Sigmoid colon (tissue), 3 donors: ENCODE results near the gene RBFOX2.

Experiments
- CTCF ChIP-seq, 4 experiments: fragments of 450-650 bp in 3 of 4; fragments of 200-600 bp in 1 of 4; IDR thresholded peaks; one replicate each; pipeline ENCODE4 v1.5.1; 2016 to 2019; ENCODE audit warnings: antibody characterized with exemption in 4 of 4, mild to moderate bottlenecking in 3 of 4, moderate library complexity in 2 of 4
- POLR2A ChIP-seq, 2 donors: fragments of 450-650 bp; IDR thresholded peaks; one replicate each; pipeline ENCODE4 v1.6.1; 2016; ENCODE audit warnings: antibody characterized with exemption in 2 of 2, mild to moderate bottlenecking in 2 of 2, moderate library complexity in 2 of 2

DNA sequence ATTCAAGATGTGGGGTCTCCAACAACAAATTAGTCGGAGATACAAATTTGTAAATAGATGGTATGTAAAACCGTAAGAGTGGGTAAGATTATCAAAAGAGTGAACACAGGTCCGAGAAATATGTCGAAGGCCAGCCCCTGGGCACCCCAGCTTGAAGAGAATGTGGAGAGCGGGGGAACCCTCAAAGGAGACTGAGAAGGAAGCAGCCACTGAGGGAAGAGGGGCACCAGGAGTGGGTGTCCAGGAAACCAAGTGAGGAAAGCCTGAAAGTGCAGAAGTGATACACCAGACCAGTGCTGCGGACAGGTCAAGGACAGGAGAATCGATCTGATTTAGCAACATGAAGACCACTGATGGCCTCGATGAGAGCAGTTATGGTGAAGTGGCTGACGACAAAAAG lies 296.5 kb downstream of the RBFOX2 start:
- TF ChIP-seq CTCF (IDR thresholded peaks at IDR 0.05), result no peak
- TF ChIP-seq POLR2A (IDR thresholded peaks at IDR 0.05), result no peak
